ENCODE results near the gene PI4K2B. TPM values are rescaled to one million over a fixed set of nuclear protein-coding genes. Genes with fewer than 3 reads are reported as not detected.

Gene PI4K2B
- total and polyA plus RNA-seq, 4 donors: 11.9 to 42.5 (median 17.4) TPM

GRCh38 chr4:25301471-25301870 lies 67.6 kb downstream of the PI4K2B start:
- Histone ChIP-seq H3K27ac (ENCODE audit: low read depth in 1 of 2, low read length in 1 of 2) (peak overlapping the region in 1 of 2 donors; percentile 23), H3K27me3 (ENCODE audit: control insufficient read depth in 3 of 3, insufficient read depth in 3 of 3, low read length in 2 of 3) (no peaks in the 10 kb centered on the region), H3K9me3 (ENCODE audit: control insufficient read depth in 4 of 4, insufficient read depth in 3 of 4, low read length in 3 of 4) (peaks cover 0 to 5% (median 0%) of the 10 kb centered on the region in 4 donors), H3K4me1 (ENCODE audit: control insufficient read depth in 5 of 5, insufficient read depth in 5 of 5, low read length in 5 of 5) (no peaks in the 10 kb centered on the region), H3K9ac (ENCODE audit: insufficient read depth in 1 of 2, low read length in 2 of 2) (no peak overlapping the region), H3K4me3 (no peak overlapping the region), H3K36me3 (ENCODE audit: control insufficient read depth in 4 of 4, insufficient read depth in 4 of 4, low read length in 4 of 4) (no peaks in the 10 kb centered on the region)
- 61 to 85% methylated on average over 4 of the region's 4 CpGs for WGBS, 2 donors
- no peak for ATAC-seq (ENCODE audit: insufficient read depth, low FRiP score)
- no peak for TF ChIP-seq CTCF (IDR thresholded peaks at IDR 0.05; ENCODE audit: control extremely low read depth, extremely low read depth)
- DNase-seq: peak in 1 of 3 donors; percentile 20

- Histone ChIP-seq H3K27me3 (ENCODE audit: control insufficient read depth in 3 of 3, insufficient read depth in 3 of 3, low read length in 2 of 3) (no peaks in the 10 kb centered on the region), H3K4me1 (ENCODE audit: control insufficient read depth in 5 of 5, insufficient read depth in 5 of 5, low read length in 5 of 5) (no peaks in the 10 kb centered on the region), H3K4me3 (no peak overlapping the region), H3K27ac (ENCODE audit: low read depth in 1 of 2, low read length in 1 of 2) (no peak overlapping the region), H3K9me3 (ENCODE audit: control insufficient read depth in 4 of 4, insufficient read depth in 3 of 4, low read length in 3 of 4) (peaks cover 0 to 5% (median 0%) of the 10 kb centered on the region in 4 donors), H3K36me3 (ENCODE audit: control insufficient read depth in 4 of 4, insufficient read depth in 4 of 4, low read length in 4 of 4) (no peaks in the 10 kb centered on the region), H3K9ac (ENCODE audit: insufficient read depth in 1 of 2, low read length in 2 of 2) (no peak overlapping the region)
- DNase-seq (no peak), ATAC-seq (ENCODE audit: insufficient read depth, low FRiP score) (no peak)
- 85 to 94% methylated on average over 7 to 9 of the region's 9 CpGs for WGBS, 2 donors
- TF ChIP-seq CTCF (IDR thresholded peaks at IDR 0.05; ENCODE audit: control extremely low read depth, extremely low read depth): no peak
Observed at GRCh38 chr4:25302626-25303025, 68.8 kb downstream of the PI4K2B start.

- Histone ChIP-seq H3K27me3 (ENCODE audit: control insufficient read depth in 3 of 3, insufficient read depth in 3 of 3, low read length in 2 of 3) (no peaks in the 10 kb centered on the region), H3K9me3 (ENCODE audit: control insufficient read depth in 4 of 4, insufficient read depth in 3 of 4, low read length in 3 of 4) (peaks cover 0 to 5% (median 0%) of the 10 kb centered on the region in 4 donors), H3K4me1 (ENCODE audit: control insufficient read depth in 5 of 5, insufficient read depth in 5 of 5, low read length in 5 of 5) (peaks cover 0 to 2% (median 0%) of the 10 kb centered on the region in 5 donors), H3K27ac (ENCODE audit: low read depth in 1 of 2, low read length in 1 of 2) (no peak overlapping the region), H3K4me3 (no peak overlapping the region), H3K9ac (ENCODE audit: insufficient read depth in 1 of 2, low read length in 2 of 2) (no peak overlapping the region), H3K36me3 (ENCODE audit: control insufficient read depth in 4 of 4, insufficient read depth in 4 of 4, low read length in 4 of 4) (no peaks in the 10 kb centered on the region)
- ATAC-seq (ENCODE audit: insufficient read depth, low FRiP score) (no peak), DNase-seq (no peak)
- TF ChIP-seq CTCF (IDR thresholded peaks at IDR 0.05; ENCODE audit: control extremely low read depth, extremely low read depth): no peak
- 86 to 91% methylated on average over 3 of the region's 3 CpGs for WGBS, 2 donors
Observed at GRCh38 chr4:25303578-25303977, 69.7 kb downstream of the PI4K2B start.

GRCh38 chr4:25306518-25307057 lies 72.8 kb downstream of the PI4K2B start:
- WGBS, 2 donors: 84 to 92% methylated on average over 4 of the region's 4 CpGs
- H3K27ac ChIP-seq (ENCODE audit: low read depth in 1 of 2, low read length in 1 of 2): no peak overlapping the region
- H3K4me1 ChIP-seq (ENCODE audit: control insufficient read depth in 5 of 5, insufficient read depth in 5 of 5, low read length in 5 of 5): peaks cover 0 to 3% (median 0%) of the 10 kb centered on the region in 5 donors
- no peaks in the 10 kb centered on the region for H3K36me3 ChIP-seq (ENCODE audit: control insufficient read depth in 4 of 4, insufficient read depth in 4 of 4, low read length in 4 of 4)
- H3K27me3 ChIP-seq (ENCODE audit: control insufficient read depth in 3 of 3, insufficient read depth in 3 of 3, low read length in 2 of 3): no peaks in the 10 kb centered on the region
- ATAC-seq (ENCODE audit: insufficient read depth, low FRiP score) (no peak), DNase-seq (no peak)
- peaks cover 0 to 3% (median 0%) of the 10 kb centered on the region in 4 donors for H3K9me3 ChIP-seq (ENCODE audit: control insufficient read depth in 4 of 4, insufficient read depth in 3 of 4, low read length in 3 of 4)
- no peak overlapping the region for H3K4me3 ChIP-seq
- no peak for TF ChIP-seq CTCF (IDR thresholded peaks at IDR 0.05; ENCODE audit: control extremely low read depth, extremely low read depth)
- no peak overlapping the region for H3K9ac ChIP-seq (ENCODE audit: insufficient read depth in 1 of 2, low read length in 2 of 2)

Data from lung (tissue), 12 donors.